ENCODE results near the gene PHF1.
A peak's percentile ranks its signal among the peaks of the same experiment; 100 is the strongest.

PHF1 gene

GRCh38 chr6:33404884-33405283 lies 5.9 kb upstream of the PHF1 start:
- Histone ChIP-seq H3K4me3 (ENCODE audit: low read length) (no peak overlapping the region), H2AFZ (ENCODE audit: low read depth, low read length) (no peak overlapping the region), H3K4me1 (ENCODE audit: insufficient read depth, low read length) (peaks cover 3% of the 10 kb centered on the region), H3K9me3 (ENCODE audit: low read length) (no peaks in the 10 kb centered on the region), H3K27me3 (ENCODE audit: insufficient read depth, low read length) (no peaks in the 10 kb centered on the region), H3K36me3 (ENCODE audit: insufficient read depth, low read length) (peaks cover 66% of the 10 kb centered on the region)

- Histone ChIP-seq H3K27me3 (ENCODE audit: insufficient read depth, low read length) (no peaks in the 10 kb centered on the region), H2AFZ (ENCODE audit: low read depth, low read length) (no peak overlapping the region), H3K36me3 (ENCODE audit: insufficient read depth, low read length) (peaks cover 63% of the 10 kb centered on the region), H3K9me3 (ENCODE audit: low read length) (no peaks in the 10 kb centered on the region), H3K4me3 (ENCODE audit: low read length) (no peak overlapping the region), H3K4me1 (ENCODE audit: insufficient read depth, low read length) (peaks cover 3% of the 10 kb centered on the region)
Measured at GRCh38 chr6:33405386-33405940, 5.4 kb upstream of the PHF1 start.

GRCh38 chr6:33406126-33406525 lies 4.7 kb upstream of the PHF1 start:
- Histone ChIP-seq H3K4me3 (ENCODE audit: low read length) (no peak overlapping the region), H3K4me1 (ENCODE audit: insufficient read depth, low read length) (peaks cover 3% of the 10 kb centered on the region), H3K36me3 (ENCODE audit: insufficient read depth, low read length) (peaks cover 59% of the 10 kb centered on the region)

GRCh38 chr6:33407132-33407718 lies 3.6 kb upstream of the PHF1 start:
- peaks cover 51% of the 10 kb centered on the region for H3K36me3 ChIP-seq (ENCODE audit: insufficient read depth, low read length)
- H2AFZ ChIP-seq (ENCODE audit: low read depth, low read length) = no peak overlapping the region
- H3K9me3 ChIP-seq (ENCODE audit: low read length) = no peaks in the 10 kb centered on the region
- H3K27me3 ChIP-seq (ENCODE audit: insufficient read depth, low read length) = no peaks in the 10 kb centered on the region
- no peak overlapping the region for H3K4me3 ChIP-seq (ENCODE audit: low read length)
- H3K4me1 ChIP-seq (ENCODE audit: insufficient read depth, low read length) = peaks cover 6% of the 10 kb centered on the region

More at GRCh38 chr6:33406126-33406525, 4.7 kb upstream of the PHF1 start:
- H3K27me3 ChIP-seq (ENCODE audit: insufficient read depth, low read length) = no peaks in the 10 kb centered on the region
- no peak overlapping the region for H2AFZ ChIP-seq (ENCODE audit: low read depth, low read length)
- H3K9me3 ChIP-seq (ENCODE audit: low read length) = no peaks in the 10 kb centered on the region

- Histone ChIP-seq H3K4me3 (ENCODE audit: low read length) (peak overlapping the region; percentile 78), H3K9me3 (ENCODE audit: low read length) (no peaks in the 10 kb centered on the region), H3K36me3 (ENCODE audit: insufficient read depth, low read length) (peaks cover 47% of the 10 kb centered on the region), H3K4me1 (ENCODE audit: insufficient read depth, low read length) (peaks cover 8% of the 10 kb centered on the region), H3K27me3 (ENCODE audit: insufficient read depth, low read length) (no peaks in the 10 kb centered on the region), H2AFZ (ENCODE audit: low read depth, low read length) (peak overlapping the region; percentile 28)
Measured at GRCh38 chr6:33410050-33410710, 634 bp upstream of the PHF1 start.

- H3K27me3 ChIP-seq (ENCODE audit: insufficient read depth, low read length) = no peaks in the 10 kb centered on the region
- H3K9me3 ChIP-seq (ENCODE audit: low read length) = no peaks in the 10 kb centered on the region
- peak overlapping the region; percentile 78 for H3K4me3 ChIP-seq (ENCODE audit: low read length)
- H3K4me1 ChIP-seq (ENCODE audit: insufficient read depth, low read length) = peaks cover 19% of the 10 kb centered on the region
- peaks cover 42% of the 10 kb centered on the region for H3K36me3 ChIP-seq (ENCODE audit: insufficient read depth, low read length)
- H2AFZ ChIP-seq (ENCODE audit: low read depth, low read length) = no peak overlapping the region
Measured at GRCh38 chr6:33411632-33412005, 805 bp downstream of the PHF1 start.

- Histone ChIP-seq H3K4me3 (ENCODE audit: low read length) (no peak overlapping the region), H3K36me3 (ENCODE audit: insufficient read depth, low read length) (peaks cover 35% of the 10 kb centered on the region), H3K4me1 (ENCODE audit: insufficient read depth, low read length) (peaks cover 26% of the 10 kb centered on the region), H3K9me3 (ENCODE audit: low read length) (no peaks in the 10 kb centered on the region), H3K27me3 (ENCODE audit: insufficient read depth, low read length) (no peaks in the 10 kb centered on the region), H2AFZ (ENCODE audit: low read depth, low read length) (no peak overlapping the region)
Measured at GRCh38 chr6:33412140-33413009, 1.6 kb downstream of the PHF1 start.

- Histone ChIP-seq H3K9me3 (ENCODE audit: low read length) (no peaks in the 10 kb centered on the region), H3K36me3 (ENCODE audit: insufficient read depth, low read length) (peaks cover 29% of the 10 kb centered on the region), H2AFZ (ENCODE audit: low read depth, low read length) (no peak overlapping the region), H3K4me1 (ENCODE audit: insufficient read depth, low read length) (peaks cover 28% of the 10 kb centered on the region), H3K4me3 (ENCODE audit: low read length) (no peak overlapping the region), H3K27me3 (ENCODE audit: insufficient read depth, low read length) (no peaks in the 10 kb centered on the region)
Measured at GRCh38 chr6:33413241-33414120, 2.7 kb downstream of the PHF1 start.

GRCh38 chr6:33414592-33415271 lies 3.9 kb downstream of the PHF1 start:
- Histone ChIP-seq H3K36me3 (ENCODE audit: insufficient read depth, low read length) (peaks cover 29% of the 10 kb centered on the region), H2AFZ (ENCODE audit: low read depth, low read length) (no peak overlapping the region), H3K27me3 (ENCODE audit: insufficient read depth, low read length) (no peaks in the 10 kb centered on the region), H3K4me1 (ENCODE audit: insufficient read depth, low read length) (peaks cover 38% of the 10 kb centered on the region), H3K9me3 (ENCODE audit: low read length) (no peaks in the 10 kb centered on the region), H3K4me3 (ENCODE audit: low read length) (no peak overlapping the region)

GRCh38 chr6:33415831-33416230 lies 5.0 kb downstream of the PHF1 start:
- Histone ChIP-seq H3K27me3 (ENCODE audit: insufficient read depth, low read length) (no peaks in the 10 kb centered on the region), H3K9me3 (ENCODE audit: low read length) (no peaks in the 10 kb centered on the region), H3K36me3 (ENCODE audit: insufficient read depth, low read length) (peaks cover 29% of the 10 kb centered on the region), H3K4me1 (ENCODE audit: insufficient read depth, low read length) (peaks cover 39% of the 10 kb centered on the region), H3K4me3 (ENCODE audit: low read length) (peak overlapping the region; percentile 6), H2AFZ (ENCODE audit: low read depth, low read length) (no peak overlapping the region)

GRCh38 chr6:33416386-33417127 lies 5.7 kb downstream of the PHF1 start:
- Histone ChIP-seq H3K27me3 (ENCODE audit: insufficient read depth, low read length) (no peaks in the 10 kb centered on the region), H2AFZ (ENCODE audit: low read depth, low read length) (no peak overlapping the region), H3K4me3 (ENCODE audit: low read length) (peak overlapping the region; percentile 74), H3K9me3 (ENCODE audit: low read length) (no peaks in the 10 kb centered on the region), H3K4me1 (ENCODE audit: insufficient read depth, low read length) (peaks cover 46% of the 10 kb centered on the region), H3K36me3 (ENCODE audit: insufficient read depth, low read length) (peaks cover 29% of the 10 kb centered on the region)

Measured in neuron (in vitro differentiated cells).